CD4-positive, alpha-beta memory T cell (primary cell): Measurements from ENCODE around the gene NRAP. TPM values are rescaled to one million over a fixed set of nuclear protein-coding genes. Genes with fewer than 3 reads are reported as not detected.

Experiments
- CTCF ChIA-PET: fragments of 350-600 bp; sonication (Branson Sonifier 250); formaldehyde crosslinking; loops from one replicate; lab custom pipeline; 2021; ENCODE audit warnings: inconsistent platforms; ENCODE audit not compliant: partially characterized antibody; lab: Charles Lee
- POLR2A ChIA-PET: fragments of 350-600 bp; sonication (Branson Sonifier 250); formaldehyde crosslinking; loops from one replicate; lab custom pipeline; 2021; ENCODE audit not compliant: partially characterized antibody; lab: Charles Lee
- DNase-seq, 5 donors: peaks; one replicate each; pipeline versions ENCODE4 v3.0.0 to v3.0.0-alpha.2; 2020 to 2022; ENCODE audit warnings: mixed read lengths in 1 of 5
- H3K27ac ChIP-seq: one replicate; pipeline ENCODE4 v1.7.0; 2013; ENCODE audit warnings: low read depth, low read length
- H3K27me3 ChIP-seq: 2 replicates; pipeline ENCODE4 v1.7.0; 2013; ENCODE audit warnings: mild to moderate bottlenecking, low read length, moderate library complexity; ENCODE audit not compliant: insufficient read depth
- H3K36me3 ChIP-seq: 2 replicates; pipeline ENCODE4 v1.7.0; 2013; ENCODE audit warnings: mild to moderate bottlenecking, low read length, moderate library complexity; ENCODE audit not compliant: insufficient read depth
- H3K4me1 ChIP-seq: 2 replicates; pipeline ENCODE4 v1.7.0; 2013; ENCODE audit warnings: mild to moderate bottlenecking, low read length, moderate library complexity; ENCODE audit not compliant: insufficient read depth
- H3K4me3 ChIP-seq, 2 donors: one replicate each; pipeline ENCODE4 v1.7.0; 2013; ENCODE audit warnings: low read length in 2 of 2, mild to moderate bottlenecking in 1 of 2
- H3K9me3 ChIP-seq, 2 donors: one replicate each; pipeline ENCODE4 v1.7.0; 2013; ENCODE audit warnings: low read length in 2 of 2, control low read depth in 1 of 2; ENCODE audit not compliant: control insufficient read depth in 1 of 2
- H3K27ac Mint-ChIP-seq, 7 donors: one replicate each; pipeline ENCODE4 v1.8.0; 2020 to 2021; ENCODE audit warnings: mixed read lengths in 7 of 7, mild to moderate bottlenecking in 6 of 7, inconsistent platforms in 3 of 7, moderate library complexity in 3 of 7
- H3K27me3 Mint-ChIP-seq, 2 donors: one replicate each; pipeline ENCODE4 v1.8.0; 2020 to 2021; ENCODE audit warnings: mixed read lengths in 2 of 2
- H3K36me3 Mint-ChIP-seq, 2 donors: one replicate each; pipeline ENCODE4 v1.8.0; 2020 to 2021; ENCODE audit warnings: mixed read lengths in 2 of 2, inconsistent platforms in 1 of 2, mild to moderate bottlenecking in 1 of 2
- H3K4me1 Mint-ChIP-seq, 4 donors: one replicate each; pipeline ENCODE4 v1.8.0; 2020 to 2021; ENCODE audit warnings: mixed read lengths in 4 of 4, mild to moderate bottlenecking in 1 of 4
- H3K4me3 Mint-ChIP-seq, 8 donors: one replicate each; pipeline ENCODE4 v1.8.0; 2020 to 2021; ENCODE audit warnings: mixed read lengths in 8 of 8, mild to moderate bottlenecking in 7 of 8, moderate library complexity in 6 of 8, inconsistent platforms in 3 of 8
- H3K9me3 Mint-ChIP-seq, 8 donors: one replicate each; pipeline ENCODE4 v1.8.0; 2020 to 2021; ENCODE audit warnings: mixed read lengths in 8 of 8, mild to moderate bottlenecking in 5 of 8, inconsistent platforms in 3 of 8, moderate library complexity in 1 of 8
- intact Hi-C: fragments of 100-400 bp; cut with micrococcal nuclease; formaldehyde crosslinking; loops from one replicate; pipeline ENCODE4 v1.15.1; 2023
- polyA plus RNA-seq, 2 donors: library from polyadenylated mRNA; unstranded; fragments of 300-500 nt; fragmentation: Illumina TruSeq; gene quantifications; one replicate each; pipeline ENCODE4 v1.2.3, GENCODE V29; 2021
- total RNA-seq, 2 experiments: library from RNA; stranded (reverse); gene quantifications; one replicate each; pipeline ENCODE4 v1.2.3, GENCODE V29; 2021

The NRAP gene
- total and polyA plus RNA-seq, 4 experiments from 2014 or later, result not detected

GRCh38 chr10:113554214-113554613 is 109.6 kb downstream of the NRAP start:
- Mint-ChIP-seq H3K27ac (no peak overlapping the region), H3K4me3 (no peak overlapping the region), H3K9me3 (no peaks in the 10 kb centered on the region), H3K36me3 (no peaks in the 10 kb centered on the region), H3K27me3 (peaks cover 9 to 20% of the 10 kb centered on the region in 2 donors), H3K4me1 (no peaks in the 10 kb centered on the region)
- Histone ChIP-seq H3K27ac (no peak overlapping the region), H3K9me3 (no peaks in the 10 kb centered on the region), H3K4me1 (no peaks in the 10 kb centered on the region), H3K36me3 (no peaks in the 10 kb centered on the region), H3K4me3 (no peak overlapping the region), H3K27me3 (no peaks in the 10 kb centered on the region)
- intact Hi-C loops, result no loop called here
- no peak for DNase-seq
- ChIA-PET POLR2A (no interaction called here), CTCF (interaction anchor here (3.0 kb wide), 1 partner anchor 9 kb away, joined by 14 read pairs; no protein-coding TSS in a partner anchor)

- Mint-ChIP-seq H3K4me3 (no peak overlapping the region), H3K27me3 (peaks cover 9 to 18% of the 10 kb centered on the region in 2 donors), H3K27ac (no peak overlapping the region), H3K4me1 (no peaks in the 10 kb centered on the region), H3K9me3 (no peaks in the 10 kb centered on the region), H3K36me3 (no peaks in the 10 kb centered on the region)
- ChIA-PET POLR2A (no interaction called here), CTCF (interaction anchor here (3.0 kb wide), 1 partner anchor 10 kb away, joined by 14 read pairs; no protein-coding TSS in a partner anchor)
- no peak overlapping the region for H3K4me3 ChIP-seq
- no peak overlapping the region for H3K27ac ChIP-seq
- intact Hi-C loops, result no loop called here
- no peak for DNase-seq
- H3K9me3 ChIP-seq, result no peaks in the 10 kb centered on the region
- no peaks in the 10 kb centered on the region for H3K4me1 ChIP-seq
- H3K27me3 ChIP-seq, result no peaks in the 10 kb centered on the region
- H3K36me3 ChIP-seq, result no peaks in the 10 kb centered on the region
These were observed 110.7 kb downstream of the NRAP start for GRCh38 chr10:113553149-113553548.

- Mint-ChIP-seq H3K36me3 (no peaks in the 10 kb centered on the region), H3K27me3 (peaks cover 6 to 14% of the 10 kb centered on the region in 2 donors), H3K27ac (no peak within 1 kb of the TSS), H3K4me1 (no peaks in the 10 kb centered on the region), H3K9me3 (no peaks in the 10 kb centered on the region), H3K4me3 (no peak within 1 kb of the TSS)
- ChIA-PET CTCF (interaction anchor here (3.0 kb wide), 1 partner anchor 10 kb away, joined by 14 read pairs; no protein-coding TSS in a partner anchor), POLR2A (no interaction called here)
- H3K4me3 ChIP-seq, result no peak within 1 kb of the TSS
- no peak for DNase-seq
- H3K4me1 ChIP-seq, result no peaks in the 10 kb centered on the region
- no peak within 1 kb of the TSS for H3K27ac ChIP-seq
- intact Hi-C loops, result no loop called here
- no peaks in the 10 kb centered on the region for H3K36me3 ChIP-seq
- H3K9me3 ChIP-seq, result no peaks in the 10 kb centered on the region
- H3K27me3 ChIP-seq, result no peaks in the 10 kb centered on the region
These were observed 111.1 kb downstream of the NRAP start, which contains the start of gene HABP2 for GRCh38 chr10:113552701-113553100. HABP2 (plus strand) TSS chr10:113553053; CDS start chr10:113553122, 69 bp downstream.

- no peak overlapping the region for H3K27ac Mint-ChIP-seq
- H3K27me3 Mint-ChIP-seq, result peaks cover 6 to 10% of the 10 kb centered on the region in 2 donors
- no peaks in the 10 kb centered on the region for H3K4me1 Mint-ChIP-seq
- ChIA-PET POLR2A (no interaction called here), CTCF (no interaction called here)
- DNase-seq, result no peak
- H3K9me3 Mint-ChIP-seq, result no peaks in the 10 kb centered on the region
- H3K4me3 Mint-ChIP-seq, result no peak overlapping the region
- Histone ChIP-seq H3K9me3 (no peaks in the 10 kb centered on the region), H3K36me3 (no peaks in the 10 kb centered on the region), H3K27ac (no peak overlapping the region), H3K27me3 (no peaks in the 10 kb centered on the region), H3K4me1 (no peaks in the 10 kb centered on the region), H3K4me3 (no peak overlapping the region)
- intact Hi-C loops, result no loop called here
- no peaks in the 10 kb centered on the region for H3K36me3 Mint-ChIP-seq
These were observed 111.8 kb downstream of the NRAP start for GRCh38 chr10:113552014-113552413.

GRCh38 chr10:113550365-113550764 is 113.5 kb downstream of the NRAP start:
- H3K27ac Mint-ChIP-seq, result no peak overlapping the region
- CTCF ChIA-PET, result no interaction called here

GRCh38 chr10:113549856-113550255 is 114.0 kb downstream of the NRAP start:
- intact Hi-C loops, result no loop called here
- CTCF ChIA-PET, result no interaction called here
- Histone ChIP-seq H3K4me1 (no peaks in the 10 kb centered on the region), H3K36me3 (no peaks in the 10 kb centered on the region), H3K4me3 (no peak overlapping the region), H3K27ac (no peak overlapping the region), H3K27me3 (no peaks in the 10 kb centered on the region), H3K9me3 (no peaks in the 10 kb centered on the region)
- H3K27me3 Mint-ChIP-seq, result peaks cover 5 to 7% of the 10 kb centered on the region in 2 donors
- DNase-seq, result no peak
- POLR2A ChIA-PET, result no interaction called here
- H3K4me1 Mint-ChIP-seq, result no peaks in the 10 kb centered on the region
- no peaks in the 10 kb centered on the region for H3K9me3 Mint-ChIP-seq
- H3K36me3 Mint-ChIP-seq, result no peaks in the 10 kb centered on the region
- H3K4me3 Mint-ChIP-seq, result no peak overlapping the region
- H3K27ac Mint-ChIP-seq, result no peak overlapping the region

More at GRCh38 chr10:113550365-113550764, 113.5 kb downstream of the NRAP start:
- no peak overlapping the region for H3K4me3 ChIP-seq
- Mint-ChIP-seq H3K27me3 (peaks cover 5 to 7% of the 10 kb centered on the region in 2 donors), H3K9me3 (no peaks in the 10 kb centered on the region), H3K36me3 (no peaks in the 10 kb centered on the region), H3K4me1 (no peaks in the 10 kb centered on the region), H3K4me3 (no peak overlapping the region)
- H3K9me3 ChIP-seq, result no peaks in the 10 kb centered on the region
- intact Hi-C loops, result no loop called here
- POLR2A ChIA-PET, result no interaction called here
- H3K27me3 ChIP-seq, result no peaks in the 10 kb centered on the region
- no peak overlapping the region for H3K27ac ChIP-seq
- no peak for DNase-seq
- no peaks in the 10 kb centered on the region for H3K4me1 ChIP-seq
- H3K36me3 ChIP-seq, result no peaks in the 10 kb centered on the region

- Mint-ChIP-seq H3K36me3 (no peaks in the 10 kb centered on the region), H3K4me3 (no peak overlapping the region), H3K9me3 (no peaks in the 10 kb centered on the region), H3K27ac (no peak overlapping the region), H3K4me1 (no peaks in the 10 kb centered on the region), H3K27me3 (peaks cover 4% of the 10 kb centered on the region in 2 donors)
- ChIA-PET POLR2A (no interaction called here), CTCF (interaction anchor here (1.9 kb wide), 1 partner anchor 16 kb away, joined by 7 read pairs; no protein-coding TSS in a partner anchor)
- Histone ChIP-seq H3K4me3 (no peak overlapping the region), H3K4me1 (no peaks in the 10 kb centered on the region), H3K27me3 (no peaks in the 10 kb centered on the region), H3K36me3 (no peaks in the 10 kb centered on the region), H3K9me3 (no peaks in the 10 kb centered on the region), H3K27ac (no peak overlapping the region)
- intact Hi-C loops, result no loop called here
- DNase-seq, result no peak
These were observed 116.4 kb downstream of the NRAP start for GRCh38 chr10:113547426-113547825.
